ENCODE results near the gene TMEM37.

TMEM37 gene

GRCh38 chr2:119462574-119462973 is 30.9 kb downstream of the TMEM37 start:
- no peak for DNase-seq

- no peak for DNase-seq
Observed at GRCh38 chr2:119463136-119463535, 31.5 kb downstream of the TMEM37 start.

GRCh38 chr2:119463990-119464389 is 32.3 kb downstream of the TMEM37 start:
- DNase-seq, result no peak

GRCh38 chr2:119464981-119465380 is 33.3 kb downstream of the TMEM37 start:
- DNase-seq, result no peak

GRCh38 chr2:119465687-119466086 is 34.0 kb downstream of the TMEM37 start:
- no peak for DNase-seq

- no peak for DNase-seq
Observed at GRCh38 chr2:119466373-119466772, 34.7 kb downstream of the TMEM37 start.

- DNase-seq, result no peak
Observed at GRCh38 chr2:119468154-119468955, 36.7 kb downstream of the TMEM37 start.

- DNase-seq, result no peak
Observed at GRCh38 chr2:119469131-119469530, 37.5 kb downstream of the TMEM37 start.

- DNase-seq, result no peak
Observed at GRCh38 chr2:119469661-119470297, 38.1 kb downstream of the TMEM37 start.

GRCh38 chr2:119472749-119473148 is 41.1 kb downstream of the TMEM37 start:
- no peak for DNase-seq

- no peak for DNase-seq
Observed at GRCh38 chr2:119473621-119474370, 42.1 kb downstream of the TMEM37 start.

GRCh38 chr2:119474371-119475224 is 42.9 kb downstream of the TMEM37 start:
- no peak for DNase-seq

GRCh38 chr2:119475225-119475856 is 43.7 kb downstream of the TMEM37 start:
- no peak for DNase-seq

- no peak for DNase-seq
Observed at GRCh38 chr2:119475857-119476244, 44.2 kb downstream of the TMEM37 start.

- DNase-seq, result peak; percentile 22 to 33
Observed at GRCh38 chr2:119476301-119477112, 44.9 kb downstream of the TMEM37 start.

GRCh38 chr2:119477113-119477505 is 45.5 kb downstream of the TMEM37 start:
- DNase-seq, result no peak

- no peak for DNase-seq
Observed at GRCh38 chr2:119478188-119478977, 46.7 kb downstream of the TMEM37 start.

GRCh38 chr2:119478978-119479295 is 47.3 kb downstream of the TMEM37 start:
- no peak for DNase-seq

GRCh38 chr2:119480184-119480583 is 48.5 kb downstream of the TMEM37 start:
- no peak for DNase-seq

GRCh38 chr2:119480718-119481142 is 49.1 kb downstream of the TMEM37 start:
- DNase-seq, result no peak
